COR-L47 (cell line): Measurements from ENCODE around the gene SLC39A3.

Experiments
- DNase-seq: peaks from one replicate; lab custom pipeline; 2025; lab: John Stamatoyannopoulos, UW

SLC39A3 gene

GRCh38 chr19:2768365-2769132 lies 28.7 kb upstream of the SLC39A3 start:
- DNase-seq = no peak

- no peak for DNase-seq
Measured at GRCh38 chr19:2767688-2768087, 27.9 kb upstream of the SLC39A3 start.

GRCh38 chr19:2766594-2767372 lies 27.0 kb upstream of the SLC39A3 start:
- DNase-seq = no peak

GRCh38 chr19:2765376-2765775 lies 25.6 kb upstream of the SLC39A3 start:
- DNase-seq = no peak

GRCh38 chr19:2764945-2765344 lies 25.1 kb upstream of the SLC39A3 start:
- no peak for DNase-seq

- no peak for DNase-seq
Measured at GRCh38 chr19:2763687-2764086, 23.9 kb upstream of the SLC39A3 start.

GRCh38 chr19:2762783-2763496 lies 23.1 kb upstream of the SLC39A3 start:
- DNase-seq = no peak

- DNase-seq = no peak
Measured at GRCh38 chr19:2761876-2762782, 22.3 kb upstream of the SLC39A3 start.

GRCh38 chr19:2761309-2761677 lies 21.5 kb upstream of the SLC39A3 start:
- no peak for DNase-seq

- no peak for DNase-seq
Measured at GRCh38 chr19:2759965-2760364, 20.1 kb upstream of the SLC39A3 start.

- DNase-seq = no peak
Measured at GRCh38 chr19:2759362-2759761, 19.5 kb upstream of the SLC39A3 start.

- DNase-seq = no peak
Measured at GRCh38 chr19:2758601-2759313, 18.9 kb upstream of the SLC39A3 start.

- no peak for DNase-seq
Measured at GRCh38 chr19:2756921-2757881, 17.4 kb upstream of the SLC39A3 start.

- no peak for DNase-seq
Measured at GRCh38 chr19:2756477-2756876, 16.7 kb upstream of the SLC39A3 start.

- DNase-seq = no peak
Measured at GRCh38 chr19:2755811-2756210, 16.0 kb upstream of the SLC39A3 start.

GRCh38 chr19:2755448-2755705 lies 15.6 kb upstream of the SLC39A3 start:
- no peak for DNase-seq

GRCh38 chr19:2754659-2755447 lies 15.0 kb upstream of the SLC39A3 start:
- no peak for DNase-seq

GRCh38 chr19:2751438-2751830 lies 11.6 kb upstream of the SLC39A3 start:
- DNase-seq = no peak

- no peak for DNase-seq
Measured at GRCh38 chr19:2750808-2751437, 11.1 kb upstream of the SLC39A3 start.
